ENCODE data around the gene DNLZ.

The DNLZ gene

DNA sequence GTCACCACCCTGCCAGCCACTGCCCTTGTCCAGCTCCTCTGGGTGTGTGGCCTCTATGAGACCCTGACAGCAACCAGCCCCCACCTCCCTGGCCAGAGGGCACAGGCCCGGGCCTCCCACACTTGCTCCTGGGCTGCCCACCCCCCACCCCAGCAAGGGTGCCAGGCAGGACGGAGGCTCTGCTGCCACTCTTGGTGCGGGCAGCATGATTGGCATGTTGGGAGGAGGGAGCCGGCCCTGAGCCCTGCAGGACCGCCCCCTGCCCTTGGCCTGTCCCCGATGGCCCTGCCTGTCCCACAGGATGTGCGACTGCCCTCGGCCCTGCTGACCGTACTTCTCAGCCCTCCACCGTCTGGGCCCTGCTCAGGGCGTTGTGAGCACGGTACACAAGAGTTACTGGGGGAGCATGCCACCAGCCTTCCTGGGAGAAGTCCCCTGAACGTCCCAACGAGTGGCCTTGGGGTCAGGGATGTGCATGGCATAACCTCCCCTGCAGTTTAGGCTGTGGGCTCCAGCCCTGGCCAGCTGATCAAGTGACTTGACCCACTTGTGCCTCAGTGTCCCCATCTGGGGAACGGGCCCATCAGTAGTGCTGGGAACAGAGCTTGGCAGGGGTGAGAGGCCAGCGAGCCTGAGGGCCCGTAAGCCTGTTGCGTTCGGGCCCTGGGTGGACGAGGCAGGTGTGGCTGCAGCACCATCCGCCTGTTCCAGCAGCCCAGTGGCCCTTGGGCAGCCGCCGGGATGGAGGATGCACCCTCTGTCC lies 20.2 kb downstream of the DNLZ start:
- DNase-seq (ENCODE audit: low read depth) = no peak

GRCh38 chr9:136342181-136343120 lies 21.1 kb downstream of the DNLZ start:
- peak; percentile 73 for DNase-seq (ENCODE audit: low read depth)

GRCh38 chr9:136341769-136342168 lies 21.8 kb downstream of the DNLZ start:
- DNase-seq (ENCODE audit: low read depth) = no peak

GRCh38 chr9:136341042-136341655 lies 22.4 kb downstream of the DNLZ start:
- DNase-seq (ENCODE audit: low read depth) = no peak

GRCh38 chr9:136340356-136341041 lies 23.0 kb downstream of the DNLZ start:
- no peak for DNase-seq (ENCODE audit: low read depth)

DNA sequence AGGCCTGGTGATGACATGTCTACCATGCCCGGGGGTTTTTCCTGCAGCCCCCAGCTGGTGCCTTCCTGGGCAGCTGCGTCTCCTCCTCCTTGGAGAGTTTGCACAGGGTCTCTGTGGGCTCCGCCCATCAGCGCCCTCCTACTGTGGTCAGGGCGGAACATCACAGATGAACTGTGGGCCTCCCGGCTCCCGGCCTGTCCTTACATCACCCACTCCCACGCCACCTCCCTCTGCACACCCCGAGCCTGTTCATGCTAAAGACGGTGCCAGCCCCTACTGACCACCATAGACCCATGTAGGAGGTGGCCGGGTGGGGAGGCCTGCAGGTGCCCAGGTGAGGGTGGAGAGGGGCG lies 23.6 kb downstream of the DNLZ start:
- DNase-seq (ENCODE audit: low read depth) = no peak

GRCh38 chr9:136339173-136339957 lies 24.2 kb downstream of the DNLZ start:
- DNase-seq (ENCODE audit: low read depth) = peak; percentile 38

DNA sequence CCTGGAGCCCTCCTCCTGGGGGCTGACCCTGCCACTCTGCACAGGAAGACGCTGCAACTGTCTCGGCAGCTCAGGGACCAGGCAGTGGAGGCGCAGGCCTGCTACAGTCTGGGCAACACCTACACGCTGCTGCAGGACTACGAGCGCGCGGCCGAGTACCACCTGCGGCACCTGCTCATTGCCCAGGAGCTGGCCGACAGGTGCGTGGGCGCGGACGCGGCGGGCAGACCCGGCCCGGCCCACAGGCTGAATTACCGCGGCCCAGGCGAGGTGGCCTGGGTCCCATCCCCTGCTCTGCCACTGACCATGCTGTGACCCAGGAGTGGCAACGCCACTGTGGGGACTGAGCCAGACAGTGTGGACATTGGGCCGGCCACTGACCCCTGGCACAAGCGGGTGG lies 25.0 kb downstream of the DNLZ start:
- no peak for DNase-seq (ENCODE audit: low read depth)

GRCh38 chr9:136337416-136338395 lies 25.8 kb downstream of the DNLZ start:
- DNase-seq (ENCODE audit: low read depth) = no peak

DNA sequence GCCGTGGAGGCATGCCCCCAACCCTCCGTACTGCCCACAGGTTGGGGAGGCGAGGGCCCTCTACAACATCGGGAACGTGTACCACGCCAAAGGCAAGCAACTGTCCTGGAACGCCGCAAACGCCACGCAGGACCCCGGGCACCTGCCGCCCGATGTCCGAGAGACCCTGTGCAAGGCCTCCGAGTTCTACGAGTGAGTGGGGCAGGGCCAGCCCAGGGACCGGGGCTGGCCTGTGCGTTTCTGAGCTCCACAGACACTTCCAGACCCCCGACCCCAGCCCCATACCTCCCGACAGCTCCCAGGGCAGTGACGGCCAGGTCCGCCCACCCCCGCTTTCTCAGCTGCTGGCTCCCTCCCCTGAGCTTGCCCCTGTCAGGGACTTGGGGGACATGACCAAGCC lies 26.7 kb downstream of the DNLZ start:
- DNase-seq (ENCODE audit: low read depth) = no peak

- no peak for DNase-seq (ENCODE audit: low read depth)
Observed at GRCh38 chr9:136336156-136336870, 27.2 kb downstream of the DNLZ start.

DNA sequence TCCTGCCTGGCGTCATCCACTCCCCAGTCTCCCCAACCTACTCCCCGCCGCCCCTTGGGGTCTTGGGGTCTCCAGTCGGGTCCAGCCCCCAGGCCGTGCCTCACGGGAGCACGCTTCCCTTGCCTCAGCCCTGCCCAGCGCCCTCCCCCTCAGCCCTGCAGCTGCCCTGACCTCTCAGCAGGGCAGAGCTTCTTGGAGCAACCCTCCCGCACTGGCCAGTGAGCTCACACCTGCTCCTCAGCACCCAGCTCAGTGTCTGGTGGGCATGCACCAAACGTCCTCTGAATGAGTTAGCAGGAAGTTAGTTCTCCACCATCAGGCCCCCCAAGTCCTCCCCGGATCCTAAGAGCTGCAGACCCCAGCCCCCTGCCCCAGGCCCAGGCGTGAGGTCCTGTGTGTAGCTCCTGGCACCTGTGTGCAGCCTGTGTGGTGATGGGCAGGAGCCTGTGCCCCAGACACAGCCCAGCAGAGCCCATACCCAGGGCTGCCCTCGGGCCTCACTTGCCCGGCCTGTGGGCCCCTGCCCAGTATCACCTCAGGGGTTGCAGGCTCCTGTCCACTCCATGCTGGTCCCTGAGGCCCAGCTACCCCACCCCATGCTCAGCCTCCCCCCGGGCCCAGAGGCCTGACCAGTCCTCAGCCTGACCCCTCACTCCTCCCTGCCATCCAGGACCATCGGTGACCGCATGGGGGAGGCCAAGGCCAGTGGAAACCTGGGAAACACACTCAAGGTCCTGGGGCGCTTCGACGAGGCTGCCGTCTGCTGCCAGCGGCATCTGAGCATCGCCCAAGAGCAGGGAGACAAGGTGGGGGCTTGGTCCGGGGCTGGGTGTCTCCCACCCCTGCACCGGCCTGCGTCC lies 28.0 kb downstream of the DNLZ start:
- DNase-seq (ENCODE audit: low read depth) = no peak

- DNase-seq (ENCODE audit: low read depth) = no peak
Observed at GRCh38 chr9:136334541-136334940, 29.0 kb downstream of the DNLZ start.

- no peak for DNase-seq (ENCODE audit: low read depth)
Observed at GRCh38 chr9:136333486-136333885, 30.1 kb downstream of the DNLZ start.

- DNase-seq (ENCODE audit: low read depth) = no peak
Observed at GRCh38 chr9:136333045-136333444, 30.5 kb downstream of the DNLZ start.

- DNase-seq (ENCODE audit: low read depth) = no peak
Observed at GRCh38 chr9:136332482-136332983, 31.0 kb downstream of the DNLZ start.

DNA sequence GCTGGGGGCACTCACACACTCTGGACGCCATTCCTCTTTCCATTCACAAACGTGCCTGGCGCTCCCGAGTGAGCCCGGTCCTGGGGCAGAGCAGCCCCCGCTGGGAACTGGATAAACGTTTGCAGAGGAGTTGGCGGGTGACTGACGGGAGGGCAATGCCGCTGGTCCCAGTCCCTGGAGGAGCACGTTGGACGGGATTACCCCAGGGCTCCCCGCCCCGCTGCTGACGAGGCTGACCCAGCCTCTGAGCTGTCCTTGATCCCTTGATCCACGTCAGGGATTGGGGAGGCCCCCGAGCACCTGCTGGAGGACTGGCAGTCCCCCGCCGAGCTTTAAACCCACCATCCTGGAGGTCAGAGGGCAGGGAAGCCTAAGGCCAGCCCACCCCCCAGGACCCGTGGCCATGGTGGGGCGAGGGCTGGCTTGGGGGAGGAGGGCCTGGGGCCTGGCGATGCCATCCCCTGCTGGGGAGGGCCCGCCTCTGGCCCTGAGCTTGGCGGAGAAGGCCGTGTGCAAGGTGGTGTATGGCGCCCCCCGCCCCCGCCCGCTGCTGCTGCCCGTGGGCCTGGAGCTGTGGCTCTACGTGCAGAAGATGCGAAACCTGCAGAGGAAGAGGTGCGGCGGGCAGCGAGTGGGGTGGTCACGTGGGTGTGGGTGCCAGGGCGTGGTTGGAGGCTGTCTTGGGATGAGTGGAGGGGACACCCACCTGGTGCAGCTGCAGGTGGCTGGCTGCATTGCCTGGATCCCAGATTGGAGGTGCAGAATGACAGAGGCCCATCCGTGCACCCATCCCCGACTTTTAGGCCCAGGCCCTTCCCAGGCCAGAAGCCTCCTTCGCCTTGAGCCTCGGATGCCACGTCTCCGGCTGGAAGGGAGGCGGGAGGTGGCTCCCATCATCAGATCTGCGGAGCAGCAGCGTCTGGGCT lies 31.7 kb downstream of the DNLZ start:
- no peak for DNase-seq (ENCODE audit: low read depth)

All from activated T-cell treated with anti-CD3 and anti-CD28 coated beads for 48 hours (primary cell).